Breast epithelium (tissue), 3 donors: ENCODE data around the gene RUNDC3A.

Experiments
- CTCF ChIP-seq, 3 donors: fragments of 450-650 bp; IDR thresholded peaks; one replicate each; pipeline ENCODE4 v1.5.1; 2016 to 2017; ENCODE audit warnings: antibody characterized with exemption in 3 of 3, mild to moderate bottlenecking in 3 of 3, moderate library complexity in 3 of 3
- POLR2A ChIP-seq: fragments of 450-650 bp; IDR thresholded peaks from one replicate; pipeline ENCODE4 v1.6.1; 2016; ENCODE audit warnings: antibody characterized with exemption, mild to moderate bottlenecking, moderate library complexity

- TF ChIP-seq POLR2A: no peak
- no peak for TF ChIP-seq CTCF (IDR thresholded peaks at IDR 0.05)
Measured at GRCh38 chr17:44267165-44267455, 41.3 kb upstream of the RUNDC3A start.
